ENCODE results near the gene EYA2. TPM values are rescaled to one million over a fixed set of nuclear protein-coding genes. Genes with fewer than 3 reads are reported as not detected.

EYA2 gene
- total RNA-seq, 2 experiments from 2014 or later, result not detected

GRCh38 chr20:47030271-47030810 lies 135.7 kb downstream of the EYA2 start:
- Mint-ChIP-seq H3K4me1 (no peaks in the 10 kb centered on the region), H3K27me3 (peaks cover 26% of the 10 kb centered on the region), H3K36me3 (no peaks in the 10 kb centered on the region), H3K27ac (no peak overlapping the region), H3K4me3 (no peak overlapping the region), H3K9me3 (no peaks in the 10 kb centered on the region)
- no peak for DNase-seq

GRCh38 chr20:47031004-47031403 lies 136.4 kb downstream of the EYA2 start:
- no peaks in the 10 kb centered on the region for H3K4me1 Mint-ChIP-seq
- no peak overlapping the region for H3K27ac Mint-ChIP-seq
- no peaks in the 10 kb centered on the region for H3K9me3 Mint-ChIP-seq
- H3K36me3 Mint-ChIP-seq, result no peaks in the 10 kb centered on the region
- no peak for DNase-seq
- H3K4me3 Mint-ChIP-seq, result no peak overlapping the region
- H3K27me3 Mint-ChIP-seq, result peaks cover 29% of the 10 kb centered on the region

- H3K9me3 Mint-ChIP-seq, result no peaks in the 10 kb centered on the region
- DNase-seq, result no peak
- H3K27me3 Mint-ChIP-seq, result peaks cover 24% of the 10 kb centered on the region
- no peaks in the 10 kb centered on the region for H3K36me3 Mint-ChIP-seq
- H3K4me3 Mint-ChIP-seq, result no peak overlapping the region
- H3K27ac Mint-ChIP-seq, result no peak overlapping the region
- no peaks in the 10 kb centered on the region for H3K4me1 Mint-ChIP-seq
These were observed 137.2 kb downstream of the EYA2 start for GRCh38 chr20:47031821-47032220.

GRCh38 chr20:47032933-47033578 lies 138.4 kb downstream of the EYA2 start:
- Mint-ChIP-seq H3K27me3 (peaks cover 22% of the 10 kb centered on the region), H3K27ac (no peak overlapping the region), H3K4me3 (no peak overlapping the region), H3K9me3 (peaks cover 4% of the 10 kb centered on the region), H3K36me3 (no peaks in the 10 kb centered on the region), H3K4me1 (no peaks in the 10 kb centered on the region)
- DNase-seq, result no peak

GRCh38 chr20:47033665-47034064 lies 139.0 kb downstream of the EYA2 start:
- no peak overlapping the region for H3K4me3 Mint-ChIP-seq
- no peaks in the 10 kb centered on the region for H3K36me3 Mint-ChIP-seq
- peaks cover 4% of the 10 kb centered on the region for H3K9me3 Mint-ChIP-seq
- H3K27ac Mint-ChIP-seq, result no peak overlapping the region
- H3K4me1 Mint-ChIP-seq, result no peaks in the 10 kb centered on the region
- peaks cover 24% of the 10 kb centered on the region for H3K27me3 Mint-ChIP-seq
- no peak for DNase-seq

- Mint-ChIP-seq H3K36me3 (no peaks in the 10 kb centered on the region), H3K4me3 (no peak overlapping the region), H3K27ac (no peak overlapping the region), H3K9me3 (peaks cover 4% of the 10 kb centered on the region), H3K4me1 (no peaks in the 10 kb centered on the region), H3K27me3 (peaks cover 29% of the 10 kb centered on the region)
- DNase-seq, result no peak
These were observed 140.5 kb downstream of the EYA2 start for GRCh38 chr20:47035026-47035590.

- no peak overlapping the region for H3K27ac Mint-ChIP-seq
- no peak for DNase-seq
- H3K9me3 Mint-ChIP-seq, result peaks cover 4% of the 10 kb centered on the region
- no peaks in the 10 kb centered on the region for H3K36me3 Mint-ChIP-seq
- H3K27me3 Mint-ChIP-seq, result peaks cover 32% of the 10 kb centered on the region
- H3K4me3 Mint-ChIP-seq, result no peak overlapping the region
- H3K4me1 Mint-ChIP-seq, result no peaks in the 10 kb centered on the region
These were observed 141.6 kb downstream of the EYA2 start for GRCh38 chr20:47036091-47036870.

- H3K4me1 Mint-ChIP-seq, result no peaks in the 10 kb centered on the region
- H3K9me3 Mint-ChIP-seq, result peaks cover 4% of the 10 kb centered on the region
- H3K27me3 Mint-ChIP-seq, result peaks cover 34% of the 10 kb centered on the region
- H3K27ac Mint-ChIP-seq, result no peak overlapping the region
- DNase-seq, result no peak
- no peak overlapping the region for H3K4me3 Mint-ChIP-seq
- H3K36me3 Mint-ChIP-seq, result no peaks in the 10 kb centered on the region
These were observed 144.2 kb downstream of the EYA2 start for GRCh38 chr20:47038566-47039560.

- Mint-ChIP-seq H3K27ac (no peak overlapping the region), H3K9me3 (peaks cover 11% of the 10 kb centered on the region), H3K36me3 (no peaks in the 10 kb centered on the region), H3K4me1 (no peaks in the 10 kb centered on the region), H3K4me3 (no peak overlapping the region), H3K27me3 (peaks cover 26% of the 10 kb centered on the region)
- DNase-seq, result no peak
These were observed 146.0 kb downstream of the EYA2 start for GRCh38 chr20:47040506-47041125.

- no peak overlapping the region for H3K27ac Mint-ChIP-seq
- DNase-seq, result no peak
- peaks cover 26% of the 10 kb centered on the region for H3K27me3 Mint-ChIP-seq
- no peaks in the 10 kb centered on the region for H3K4me1 Mint-ChIP-seq
- no peaks in the 10 kb centered on the region for H3K36me3 Mint-ChIP-seq
- peaks cover 11% of the 10 kb centered on the region for H3K9me3 Mint-ChIP-seq
- no peak overlapping the region for H3K4me3 Mint-ChIP-seq
These were observed 146.8 kb downstream of the EYA2 start for GRCh38 chr20:47041396-47041899.

GRCh38 chr20:47042464-47042863 lies 147.8 kb downstream of the EYA2 start:
- no peaks in the 10 kb centered on the region for H3K4me1 Mint-ChIP-seq
- H3K4me3 Mint-ChIP-seq, result no peak overlapping the region
- peaks cover 26% of the 10 kb centered on the region for H3K27me3 Mint-ChIP-seq
- no peaks in the 10 kb centered on the region for H3K36me3 Mint-ChIP-seq
- H3K9me3 Mint-ChIP-seq, result peaks cover 10% of the 10 kb centered on the region
- no peak for DNase-seq
- H3K27ac Mint-ChIP-seq, result no peak overlapping the region

GRCh38 chr20:47043086-47043485 lies 148.4 kb downstream of the EYA2 start:
- Mint-ChIP-seq H3K4me1 (no peaks in the 10 kb centered on the region), H3K9me3 (peaks cover 7% of the 10 kb centered on the region), H3K36me3 (no peaks in the 10 kb centered on the region), H3K4me3 (no peak overlapping the region), H3K27me3 (peaks cover 22% of the 10 kb centered on the region), H3K27ac (no peak overlapping the region)
- no peak for DNase-seq

- H3K4me3 Mint-ChIP-seq, result no peak overlapping the region
- no peak overlapping the region for H3K27ac Mint-ChIP-seq
- H3K27me3 Mint-ChIP-seq, result peaks cover 11% of the 10 kb centered on the region
- no peak for DNase-seq
- peaks cover 7% of the 10 kb centered on the region for H3K9me3 Mint-ChIP-seq
- H3K36me3 Mint-ChIP-seq, result no peaks in the 10 kb centered on the region
- H3K4me1 Mint-ChIP-seq, result no peaks in the 10 kb centered on the region
These were observed 150.3 kb downstream of the EYA2 start for GRCh38 chr20:47044938-47045337.

- Mint-ChIP-seq H3K9me3 (peaks cover 7% of the 10 kb centered on the region), H3K27me3 (peaks cover 6% of the 10 kb centered on the region), H3K27ac (no peak overlapping the region), H3K36me3 (no peaks in the 10 kb centered on the region), H3K4me1 (no peaks in the 10 kb centered on the region), H3K4me3 (no peak overlapping the region)
- no peak for DNase-seq
These were observed 153.4 kb downstream of the EYA2 start for GRCh38 chr20:47048054-47048453.
